ENCODE results near the gene PGLYRP4. TPM values are rescaled to one million over a fixed set of nuclear protein-coding genes. Genes with fewer than 3 reads are reported as not detected.

Gene PGLYRP4
- total and polyA plus RNA-seq, 8 donors: not detected

DNA sequence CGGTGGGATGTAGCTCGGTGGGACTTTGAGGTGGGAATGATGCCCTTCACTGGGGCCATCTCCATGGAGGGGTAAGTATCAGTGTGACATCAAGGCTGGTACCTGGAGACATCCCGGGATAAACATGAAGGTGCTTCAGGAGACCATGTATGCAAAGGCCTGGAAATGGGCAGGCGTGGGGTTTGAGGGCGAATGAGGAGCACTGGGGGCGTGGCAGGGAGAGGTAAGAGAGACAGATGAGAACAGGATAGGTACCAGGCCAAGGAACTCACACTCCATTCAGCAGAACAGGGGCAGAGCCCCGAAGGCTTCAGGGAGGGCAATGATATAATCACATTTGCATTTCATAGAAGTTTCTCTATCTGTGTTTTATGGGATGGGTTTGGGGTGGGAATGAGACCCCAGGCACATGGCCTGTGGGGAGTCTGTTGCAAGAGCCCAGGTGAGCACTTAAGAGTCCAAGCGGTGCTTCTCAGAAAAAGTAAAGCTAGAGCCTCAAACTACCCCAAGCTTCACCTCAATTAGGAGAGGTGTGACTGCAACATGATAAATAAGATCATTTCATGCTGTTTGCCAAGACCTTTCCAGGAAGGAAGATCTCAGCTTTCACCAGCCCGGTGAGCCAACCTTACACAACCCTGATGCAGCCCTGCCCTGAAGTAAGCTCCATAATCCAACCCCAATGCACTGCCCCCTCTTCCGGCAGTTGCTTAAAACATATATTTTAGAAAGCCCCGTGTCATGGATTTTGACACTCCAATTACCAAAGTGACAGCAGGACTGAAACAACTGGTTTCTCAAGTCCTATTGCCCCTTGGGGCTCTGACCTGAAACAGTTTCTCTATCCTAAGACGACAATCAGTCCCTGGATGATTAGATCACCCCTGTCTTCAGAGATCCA is 16.4 kb upstream of the PGLYRP4 start:
- Histone ChIP-seq H3K4me3 (no peak overlapping the region), H3K9me3 (no peaks in the 10 kb centered on the region), H3K4me1 (peaks cover 0 to 86% of the 10 kb centered on the region in 2 donors), H3K27ac (peak overlapping the region in 1 of 2 donors; percentile 94), H3K36me3 (peaks cover 0 to 10% of the 10 kb centered on the region in 2 donors), H3K27me3 (no peaks in the 10 kb centered on the region)
- DNase-seq (no peak), ATAC-seq (no peak)
- intact Hi-C loops (cut with DNase I): no loop called here
- TF ChIP-seq, protein P1, sequence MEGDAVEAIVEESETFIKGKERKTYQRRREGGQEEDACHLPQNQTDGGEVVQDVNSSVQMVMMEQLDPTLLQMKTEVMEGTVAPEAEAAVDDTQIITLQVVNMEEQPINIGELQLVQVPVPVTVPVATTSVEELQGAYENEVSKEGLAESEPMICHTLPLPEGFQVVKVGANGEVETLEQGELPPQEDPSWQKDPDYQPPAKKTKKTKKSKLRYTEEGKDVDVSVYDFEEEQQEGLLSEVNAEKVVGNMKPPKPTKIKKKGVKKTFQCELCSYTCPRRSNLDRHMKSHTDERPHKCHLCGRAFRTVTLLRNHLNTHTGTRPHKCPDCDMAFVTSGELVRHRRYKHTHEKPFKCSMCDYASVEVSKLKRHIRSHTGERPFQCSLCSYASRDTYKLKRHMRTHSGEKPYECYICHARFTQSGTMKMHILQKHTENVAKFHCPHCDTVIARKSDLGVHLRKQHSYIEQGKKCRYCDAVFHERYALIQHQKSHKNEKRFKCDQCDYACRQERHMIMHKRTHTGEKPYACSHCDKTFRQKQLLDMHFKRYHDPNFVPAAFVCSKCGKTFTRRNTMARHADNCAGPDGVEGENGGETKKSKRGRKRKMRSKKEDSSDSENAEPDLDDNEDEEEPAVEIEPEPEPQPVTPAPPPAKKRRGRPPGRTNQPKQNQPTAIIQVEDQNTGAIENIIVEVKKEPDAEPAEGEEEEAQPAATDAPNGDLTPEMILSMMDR (IDR thresholded peaks at IDR 0.05): no peak

DNA sequence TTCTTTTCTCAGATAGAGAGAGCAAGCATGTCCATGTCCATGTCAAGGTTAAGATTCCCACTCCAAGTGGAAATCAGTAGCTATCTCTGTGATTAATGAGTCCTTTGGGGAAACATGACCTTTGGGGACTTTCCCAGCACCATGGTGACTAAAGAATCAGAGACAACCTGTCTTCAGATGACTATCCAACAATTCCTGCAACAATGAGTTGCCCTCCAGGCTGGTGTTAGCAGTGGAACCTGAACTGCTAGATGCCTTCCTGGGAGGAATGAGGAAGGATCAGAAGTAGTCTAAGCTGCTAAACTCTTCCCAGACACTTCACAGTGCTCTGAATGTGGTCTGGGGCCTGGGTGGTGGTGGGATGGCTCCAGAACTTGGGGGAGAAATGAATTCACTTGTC is 15.5 kb upstream of the PGLYRP4 start:
- no peak for DNase-seq
- Histone ChIP-seq H3K4me3 (no peak overlapping the region), H3K4me1 (peaks cover 0 to 89% of the 10 kb centered on the region in 2 donors), H3K27ac (peak overlapping the region in 1 of 2 donors; percentile 94), H3K36me3 (peaks cover 0 to 19% of the 10 kb centered on the region in 2 donors), H3K9me3 (no peaks in the 10 kb centered on the region), H3K27me3 (no peaks in the 10 kb centered on the region)
- TF ChIP-seq, protein P1 (IDR thresholded peaks at IDR 0.05): no peak
- intact Hi-C loops (cut with DNase I): no loop called here
- no peak for ATAC-seq

DNA sequence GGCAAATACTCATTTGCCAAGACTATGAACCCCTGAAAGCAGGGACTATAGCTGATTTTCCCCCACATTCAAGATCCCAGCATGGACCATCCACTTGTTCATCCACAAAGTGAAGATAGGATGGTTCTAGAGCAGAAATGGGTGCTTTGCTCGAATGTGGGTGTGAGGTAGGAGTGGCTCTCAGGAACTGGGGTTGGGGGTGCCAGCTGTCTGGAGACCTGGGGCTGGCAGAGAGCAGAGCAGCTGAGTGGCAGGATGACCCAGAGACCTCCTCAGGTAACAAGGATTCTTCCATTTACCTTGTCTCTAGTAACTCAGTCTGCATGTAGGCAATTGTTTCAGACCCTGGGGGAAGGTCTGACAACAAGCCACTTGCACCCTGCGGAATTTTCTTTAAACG is 15.0 kb upstream of the PGLYRP4 start:
- H3K4me1 ChIP-seq: peaks cover 0 to 84% of the 10 kb centered on the region in 2 donors
- no peaks in the 10 kb centered on the region for H3K27me3 ChIP-seq
- DNase-seq (no peak), ATAC-seq (no peak)
- H3K27ac ChIP-seq: peak overlapping the region in 1 of 2 donors; percentile 94
- intact Hi-C loops (cut with DNase I): no loop called here
- H3K9me3 ChIP-seq: no peaks in the 10 kb centered on the region
- H3K4me3 ChIP-seq: no peak overlapping the region
- TF ChIP-seq, protein P1 (IDR thresholded peaks at IDR 0.05): no peak
- peaks cover 0 to 24% of the 10 kb centered on the region in 2 donors for H3K36me3 ChIP-seq

- H3K27ac ChIP-seq: peak overlapping the region in 1 of 2 donors; percentile 94
- no peaks in the 10 kb centered on the region for H3K9me3 ChIP-seq
- ATAC-seq (no peak), DNase-seq (peak in 2 of 4 donors; percentile 9 to 30)
- TF ChIP-seq, protein P1 (IDR thresholded peaks at IDR 0.05): no peak
- no peak overlapping the region for H3K4me3 ChIP-seq
- H3K27me3 ChIP-seq: no peaks in the 10 kb centered on the region
- peaks cover 0 to 71% of the 10 kb centered on the region in 2 donors for H3K4me1 ChIP-seq
- H3K36me3 ChIP-seq: peaks cover 0 to 26% of the 10 kb centered on the region in 2 donors
- intact Hi-C loops (cut with DNase I): no loop called here
These were observed 13.6 kb upstream of the PGLYRP4 start for GRCh38 chr1:153362187-153362775.

- DNase-seq (no peak), ATAC-seq (no peak)
- TF ChIP-seq, protein P1 (IDR thresholded peaks at IDR 0.05): no peak
- H3K27ac ChIP-seq: peak overlapping the region in 1 of 2 donors; percentile 94
- intact Hi-C loops (cut with DNase I): no loop called here
- H3K27me3 ChIP-seq: no peaks in the 10 kb centered on the region
- no peak overlapping the region for H3K4me3 ChIP-seq
- H3K9me3 ChIP-seq: no peaks in the 10 kb centered on the region
- peaks cover 0 to 26% of the 10 kb centered on the region in 2 donors for H3K36me3 ChIP-seq
- peaks cover 0 to 71% of the 10 kb centered on the region in 2 donors for H3K4me1 ChIP-seq
These were observed 13.0 kb upstream of the PGLYRP4 start for GRCh38 chr1:153361480-153362109.
